ENCODE measurements around the gene PTBP3. TPM values are rescaled to one million over a fixed set of nuclear protein-coding genes. Genes with fewer than 3 reads are reported as not detected.
"Not testable (repeated sequence)": the region's sequence is repeated elsewhere in the genome, so short reads cannot be mapped to it uniquely, and the experiment has no call there.

Gene PTBP3
- total and polyA plus RNA-seq, 9 donors = 9.4 to 40.2 (median 32.2) TPM

DNA sequence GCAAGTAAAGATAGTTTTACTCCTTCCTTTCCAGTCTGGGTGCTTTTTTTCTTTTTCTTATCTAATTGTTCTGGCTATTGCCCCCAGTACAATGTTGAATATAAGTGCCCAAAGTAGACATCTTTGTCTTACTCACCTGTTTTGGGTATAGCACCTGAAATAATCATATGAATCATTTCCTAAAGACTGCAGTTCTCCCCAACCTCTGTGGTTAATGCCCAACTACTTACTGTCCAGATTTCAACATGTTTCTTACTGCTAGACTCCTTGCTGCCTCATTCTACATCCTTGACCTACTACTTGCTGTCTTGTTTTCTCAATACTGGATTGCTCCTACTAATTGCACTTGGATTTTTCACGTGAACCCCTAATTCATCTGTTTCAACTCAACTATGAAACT is 37.6 kb upstream of the PTBP3 start:
- H3K4me1 ChIP-seq (ENCODE audit: insufficient read depth) = no peaks in the 10 kb centered on the region
- DNase-seq = no peak
- no peak overlapping the region for H3K4me3 ChIP-seq
- WGBS, 3 donors = 49 to 100% (median 92%) methylated on average over 1 of the region's 1 CpG
- no peaks in the 10 kb centered on the region for H3K36me3 ChIP-seq
- intact Hi-C loops (cut with DNase I) = loop anchor here in 1 of 4 donors (10.0 kb wide), 1 partner anchor 334 kb away; no protein-coding TSS in a partner anchor
- H3K27me3 ChIP-seq = no peaks in the 10 kb centered on the region
- H3K9me3 ChIP-seq = no peaks in the 10 kb centered on the region
- TF ChIP-seq, protein P1, sequence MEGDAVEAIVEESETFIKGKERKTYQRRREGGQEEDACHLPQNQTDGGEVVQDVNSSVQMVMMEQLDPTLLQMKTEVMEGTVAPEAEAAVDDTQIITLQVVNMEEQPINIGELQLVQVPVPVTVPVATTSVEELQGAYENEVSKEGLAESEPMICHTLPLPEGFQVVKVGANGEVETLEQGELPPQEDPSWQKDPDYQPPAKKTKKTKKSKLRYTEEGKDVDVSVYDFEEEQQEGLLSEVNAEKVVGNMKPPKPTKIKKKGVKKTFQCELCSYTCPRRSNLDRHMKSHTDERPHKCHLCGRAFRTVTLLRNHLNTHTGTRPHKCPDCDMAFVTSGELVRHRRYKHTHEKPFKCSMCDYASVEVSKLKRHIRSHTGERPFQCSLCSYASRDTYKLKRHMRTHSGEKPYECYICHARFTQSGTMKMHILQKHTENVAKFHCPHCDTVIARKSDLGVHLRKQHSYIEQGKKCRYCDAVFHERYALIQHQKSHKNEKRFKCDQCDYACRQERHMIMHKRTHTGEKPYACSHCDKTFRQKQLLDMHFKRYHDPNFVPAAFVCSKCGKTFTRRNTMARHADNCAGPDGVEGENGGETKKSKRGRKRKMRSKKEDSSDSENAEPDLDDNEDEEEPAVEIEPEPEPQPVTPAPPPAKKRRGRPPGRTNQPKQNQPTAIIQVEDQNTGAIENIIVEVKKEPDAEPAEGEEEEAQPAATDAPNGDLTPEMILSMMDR (IDR thresholded peaks at IDR 0.05) = no peak
- no peak for TF ChIP-seq EP300 (IDR thresholded peaks at IDR 0.05)
- TF ChIP-seq POLR2A (IDR thresholded peaks at IDR 0.05) = no peak
- H3K27ac ChIP-seq = no peak overlapping the region

DNA sequence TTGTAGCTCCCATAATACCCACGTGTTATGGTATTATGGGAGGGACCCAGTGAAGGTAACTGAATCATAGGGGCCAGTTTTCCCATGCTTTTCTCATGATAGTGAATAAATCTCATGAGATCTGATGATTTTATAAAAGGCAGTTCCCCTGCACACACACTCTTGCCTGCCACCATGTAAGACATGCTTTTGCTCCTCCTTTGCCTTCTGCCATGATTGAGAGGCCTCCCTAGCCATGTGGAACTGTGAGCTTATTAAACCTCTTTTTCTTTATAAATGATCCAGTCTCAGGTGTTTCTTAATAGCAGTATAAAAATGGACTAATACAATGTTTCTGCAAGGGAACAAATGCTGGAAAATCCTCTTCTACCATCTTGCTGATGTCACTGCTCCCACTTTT is 36.4 kb upstream of the PTBP3 start:
- Histone ChIP-seq H3K36me3 (no peaks in the 10 kb centered on the region), H3K4me3 (no peak overlapping the region), H3K27ac (no peak overlapping the region), H3K9me3 (no peaks in the 10 kb centered on the region), H3K27me3 (no peaks in the 10 kb centered on the region), H3K4me1 (ENCODE audit: insufficient read depth) (no peaks in the 10 kb centered on the region)
- intact Hi-C loops (cut with DNase I) = loop anchor here in 2 of 4 donors (10.0 kb wide), 2 partner anchors 275 to 335 kb away; no protein-coding TSS in a partner anchor
- TF ChIP-seq POLR2A (IDR thresholded peaks at IDR 0.05) (no peak), EP300 (IDR thresholded peaks at IDR 0.05) (no peak)
- TF ChIP-seq, protein P1 (IDR thresholded peaks at IDR 0.05) = no peak
- no peak for DNase-seq
- WGBS, 3 donors = 83 to 86% (median 85%) methylated on average over 1 of the region's 1 CpG

DNA sequence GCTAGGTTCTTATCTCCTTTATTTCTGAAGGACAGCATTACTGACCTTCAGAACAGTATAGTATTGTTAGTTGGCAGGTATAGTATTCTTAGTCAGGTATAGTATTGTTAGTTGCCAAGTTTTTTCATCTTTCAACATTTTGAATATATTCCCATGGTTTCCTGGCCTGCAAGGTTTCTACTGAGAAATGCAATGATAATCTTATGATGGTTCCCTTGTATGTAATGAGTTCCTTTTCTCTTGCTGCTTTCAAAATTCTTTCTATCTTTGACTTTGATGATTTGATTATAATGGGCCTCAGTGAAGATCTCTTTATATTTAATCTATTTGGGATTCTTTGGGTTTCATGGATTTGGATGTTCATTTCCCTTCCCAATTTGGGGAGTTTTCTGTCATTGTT is 34.0 kb upstream of the PTBP3 start:
- H3K9me3 ChIP-seq = no peaks in the 10 kb centered on the region
- TF ChIP-seq, protein P1 (IDR thresholded peaks at IDR 0.05) = no peak
- TF ChIP-seq EP300 (IDR thresholded peaks at IDR 0.05) (no peak), POLR2A (IDR thresholded peaks at IDR 0.05) (no peak)
- no peak overlapping the region for H3K27ac ChIP-seq
- no peaks in the 10 kb centered on the region for H3K36me3 ChIP-seq
- no peak overlapping the region for H3K4me3 ChIP-seq
- intact Hi-C loops (cut with DNase I) = loop anchor here in 1 of 4 donors (10.0 kb wide), 1 partner anchor 273 kb away; no protein-coding TSS in a partner anchor
- no peak for DNase-seq
- no peaks in the 10 kb centered on the region for H3K27me3 ChIP-seq
- no peaks in the 10 kb centered on the region for H3K4me1 ChIP-seq (ENCODE audit: insufficient read depth)

DNA sequence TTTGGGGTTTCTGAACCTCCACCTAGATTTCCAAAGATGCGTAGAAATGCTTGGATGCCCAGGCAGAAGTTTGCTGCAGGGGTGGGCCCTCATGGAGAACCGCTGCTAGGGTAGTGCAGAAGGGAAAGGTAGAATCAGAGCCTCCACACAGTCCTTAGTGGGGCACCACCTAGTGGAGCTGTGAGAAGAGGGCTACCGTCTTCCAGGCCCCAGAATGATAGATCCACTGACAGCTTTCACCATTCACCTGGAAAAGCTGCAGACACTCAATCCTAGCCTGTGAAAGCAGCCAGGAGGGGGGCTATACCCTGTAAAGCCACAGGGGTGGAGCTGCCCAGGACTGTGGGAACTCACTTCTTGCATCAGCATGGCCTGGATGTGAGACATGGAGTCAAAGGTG is 33.2 kb upstream of the PTBP3 start:
- intact Hi-C loops (cut with DNase I) = loop anchor here in 1 of 4 donors (10.0 kb wide), 1 partner anchor 272 kb away; no protein-coding TSS in a partner anchor
- no peaks in the 10 kb centered on the region for H3K36me3 ChIP-seq
- WGBS, 3 donors = 79 to 86% (median 82%) methylated on average over 3 of the region's 3 CpGs
- DNase-seq = no peak
- H3K27me3 ChIP-seq = no peaks in the 10 kb centered on the region
- TF ChIP-seq EP300 (IDR thresholded peaks at IDR 0.05) = no peak
- TF ChIP-seq POLR2A (IDR thresholded peaks at IDR 0.05) = no peak
- TF ChIP-seq, protein P1 (IDR thresholded peaks at IDR 0.05) = no peak
- no peaks in the 10 kb centered on the region for H3K9me3 ChIP-seq
- no peak overlapping the region for H3K4me3 ChIP-seq
- no peaks in the 10 kb centered on the region for H3K4me1 ChIP-seq (ENCODE audit: insufficient read depth)
- H3K27ac ChIP-seq = no peak overlapping the region

DNA sequence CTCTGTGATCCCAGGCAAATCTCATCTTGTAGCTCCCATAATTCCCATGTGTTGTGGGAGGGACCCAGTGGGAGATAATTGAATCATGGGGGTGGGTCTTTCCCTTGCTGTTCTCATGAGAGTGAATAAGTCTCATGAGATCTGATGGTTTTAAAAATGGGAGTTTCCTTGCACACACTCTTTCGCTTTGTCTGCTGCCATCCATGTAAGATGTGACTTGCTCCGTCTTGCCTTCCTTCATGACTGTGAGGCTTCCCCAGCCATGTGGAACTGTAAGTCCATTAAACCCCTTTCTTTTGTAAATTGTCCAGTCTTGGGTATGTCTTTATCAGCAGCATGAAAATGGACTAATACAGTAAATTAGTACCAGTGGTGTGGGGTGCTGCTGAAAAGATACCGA is 31.8 kb upstream of the PTBP3 start:
- WGBS, 3 donors = 95 to 98% (median 97%) methylated on average over 3 of the region's 3 CpGs
- not testable (repeated sequence) for DNase-seq; H3K27ac ChIP-seq; H3K4me3 ChIP-seq; H3K9me3 ChIP-seq; H3K36me3 ChIP-seq; H3K4me1 ChIP-seq (ENCODE audit: insufficient read depth); H3K27me3 ChIP-seq
- intact Hi-C loops (cut with DNase I) = loop anchor here in 1 of 4 donors (10.0 kb wide), 1 partner anchor 270 kb away; no protein-coding TSS in a partner anchor

All from ovary (tissue), 9 donors.